ENCODE data around the gene SLC25A13.
"Not testable (repeated sequence)": the region's sequence is repeated elsewhere in the genome, so short reads cannot be mapped to it uniquely, and the experiment has no call there.

The SLC25A13 gene

DNA sequence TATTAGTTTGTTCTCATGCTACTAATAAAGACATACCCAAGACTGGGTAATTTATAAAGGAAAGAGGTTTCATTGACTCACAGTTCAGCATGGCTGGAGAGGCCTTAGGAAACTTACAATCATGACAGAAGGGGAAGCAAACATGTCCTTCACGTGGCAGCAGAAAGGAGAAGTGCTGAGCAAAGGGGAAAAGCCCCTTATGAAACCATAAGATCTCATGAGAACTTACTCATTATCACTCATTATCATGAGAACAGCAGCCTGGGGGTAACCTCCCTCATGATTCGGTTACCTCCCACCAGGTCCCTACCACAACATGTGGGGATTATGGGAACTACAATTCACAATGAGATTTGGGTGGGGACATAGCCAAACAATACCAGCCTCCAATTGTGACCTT is 4.9 kb upstream of the SLC25A13 start:
- DNase-seq (ENCODE audit: low read depth in 2 of 2) = not testable (repeated sequence)

DNA sequence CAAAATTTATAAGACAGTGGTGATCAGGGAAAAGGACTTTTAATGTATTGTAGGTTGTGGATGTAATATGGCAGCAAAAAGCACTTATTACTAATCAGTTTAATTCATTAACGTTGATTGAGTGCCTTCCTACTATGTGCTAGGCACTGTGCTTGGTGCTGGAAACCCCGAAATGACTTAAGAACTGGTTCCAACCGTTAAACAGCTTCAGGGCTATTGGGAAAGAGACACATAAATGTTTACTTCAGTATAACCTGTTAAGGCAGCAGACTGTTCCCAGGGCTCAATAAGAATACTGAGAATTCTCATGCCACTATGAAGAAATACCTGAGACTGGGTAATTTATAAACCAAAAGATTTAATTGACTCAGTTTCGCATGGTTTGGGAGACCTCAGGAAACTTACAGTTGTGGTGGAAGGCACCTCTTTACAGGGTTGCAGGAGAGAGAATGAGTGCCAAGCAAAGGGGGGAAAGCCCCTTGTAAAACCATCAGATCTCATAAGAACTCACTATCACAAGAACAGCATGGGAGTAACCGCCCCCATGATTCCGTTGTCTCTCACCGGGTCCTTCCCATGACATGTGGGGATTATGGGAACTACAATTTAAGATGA is 1.1 kb upstream of the SLC25A13 start:
- no peak for DNase-seq (ENCODE audit: low read depth in 2 of 2)

DNA sequence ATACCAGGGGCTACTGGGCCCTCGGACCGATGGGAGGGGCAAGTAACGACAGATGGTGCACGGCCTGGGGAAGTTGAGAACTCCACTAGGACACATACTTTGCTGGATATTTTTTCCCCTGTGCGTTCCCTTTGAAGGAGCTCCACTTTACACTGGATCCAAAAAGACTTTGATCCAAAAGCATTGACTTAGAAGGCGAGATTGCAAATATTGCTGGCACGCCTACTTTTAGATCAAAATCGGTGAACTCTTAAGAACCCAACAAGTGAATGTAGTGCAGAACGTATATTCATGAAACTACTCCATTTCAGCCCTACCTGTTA is 436 bp upstream of the SLC25A13 start:
- DNase-seq (ENCODE audit: low read depth in 2 of 2) = no peak

DNA sequence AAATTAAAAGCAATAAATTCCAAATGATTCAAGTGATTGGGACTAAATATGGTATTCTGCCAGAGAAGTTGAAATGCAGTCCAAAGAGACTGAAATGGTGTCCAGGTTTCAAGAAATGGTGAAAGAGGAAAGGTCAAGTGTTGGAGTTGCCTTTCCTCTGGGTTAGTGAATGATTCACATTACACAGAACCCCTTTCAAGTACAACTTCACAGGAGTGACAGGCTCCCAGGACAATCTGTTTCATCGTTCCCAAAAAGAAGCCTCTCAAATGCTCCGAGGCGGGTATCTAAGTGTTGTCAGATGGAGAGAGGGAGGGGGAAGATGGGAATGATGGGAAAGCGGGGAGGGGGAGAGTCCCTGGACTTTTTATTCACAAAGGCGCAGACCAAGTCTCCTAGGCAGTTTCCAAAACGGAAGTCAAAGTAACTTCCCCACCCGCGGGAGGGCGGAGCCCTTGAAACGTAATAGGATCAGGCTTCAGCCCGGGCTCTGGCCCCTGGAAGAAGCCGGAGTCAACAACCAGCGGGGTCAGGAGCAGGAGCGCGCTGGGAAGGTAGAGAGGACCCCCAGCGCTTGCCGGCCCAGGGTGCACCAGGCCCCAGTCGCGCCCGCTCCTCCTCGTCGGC is 754 bp downstream of the SLC25A13 start:
- DNase-seq (ENCODE audit: low read depth in 2 of 2) = peak; percentile 16 to 48

DNA sequence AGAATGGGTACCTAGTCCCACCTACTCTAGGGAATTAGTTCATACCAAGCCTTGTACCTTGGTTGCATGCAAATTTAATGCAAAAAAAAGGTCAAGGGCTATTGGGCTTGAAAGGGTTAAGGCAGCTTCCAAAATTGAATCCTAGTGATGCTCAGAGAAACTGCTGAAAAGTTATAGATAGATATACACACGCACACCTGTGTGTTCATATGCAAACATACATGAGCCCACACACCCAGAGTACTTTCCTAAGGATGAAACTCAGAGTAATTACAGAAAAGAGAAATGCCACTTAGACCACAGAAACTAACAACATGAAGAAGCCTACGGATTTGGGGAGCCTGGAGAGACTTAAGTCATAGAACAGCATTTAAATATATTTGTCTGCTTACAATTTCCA is 1.5 kb downstream of the SLC25A13 start:
- no peak for DNase-seq (ENCODE audit: low read depth in 2 of 2)

DNA sequence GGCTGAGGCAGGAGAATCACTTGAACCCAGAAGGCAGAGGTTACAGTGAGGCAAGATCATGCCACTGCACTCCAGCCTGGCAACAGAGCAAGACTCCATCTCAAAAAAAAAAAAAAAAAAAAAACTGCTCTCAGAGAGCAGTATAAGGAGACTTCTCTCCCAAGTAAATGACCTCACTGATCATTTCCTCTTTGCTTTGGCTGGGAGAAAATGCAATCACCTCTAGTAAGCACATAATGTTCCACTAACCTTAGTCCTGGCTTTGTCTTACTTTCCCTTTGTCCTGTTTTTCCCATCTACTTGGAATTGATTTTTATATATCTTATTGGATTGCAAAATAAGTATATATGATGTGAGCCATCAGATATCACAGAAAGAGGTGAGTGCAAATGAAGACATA is 2.5 kb downstream of the SLC25A13 start:
- no peak for DNase-seq (ENCODE audit: low read depth in 2 of 2)

DNA sequence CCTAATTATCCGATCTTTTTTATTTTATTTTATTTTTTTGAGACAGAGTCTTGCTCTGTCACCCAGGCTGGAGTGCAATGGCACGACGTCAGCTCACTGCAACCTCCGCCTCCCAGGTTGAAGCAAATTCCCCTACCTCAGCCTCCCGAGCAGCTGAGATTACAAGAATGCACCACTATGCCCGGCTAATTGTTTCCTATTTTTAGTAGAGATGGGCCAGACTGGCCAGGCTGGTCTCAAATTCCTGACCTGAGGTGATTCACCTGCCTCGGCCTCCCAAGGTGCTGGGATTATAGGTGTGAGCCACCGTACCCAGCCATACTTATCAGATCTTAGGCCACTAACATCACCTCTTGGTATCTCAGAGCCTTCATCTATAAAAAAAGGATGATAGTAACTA is 4.9 kb downstream of the SLC25A13 start:
- no peak for DNase-seq (ENCODE audit: low read depth in 2 of 2)

DNA sequence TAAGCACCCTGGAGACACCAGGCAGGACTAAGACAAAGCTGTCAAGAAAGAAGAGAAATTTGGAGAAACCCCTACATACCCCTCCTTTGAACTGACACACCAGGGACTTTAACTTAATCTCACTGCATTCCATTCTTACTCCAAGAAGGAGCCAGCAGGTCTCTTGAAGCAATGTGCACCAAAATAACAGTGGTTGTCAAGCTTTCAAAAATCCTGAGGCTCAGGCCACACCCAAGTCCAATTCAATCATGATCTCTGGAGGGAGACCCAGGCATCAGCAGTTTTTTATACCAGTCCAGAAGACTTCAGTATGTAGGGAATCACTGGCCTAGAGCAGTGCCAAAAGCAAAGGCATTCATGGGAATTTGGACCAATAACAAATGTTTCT is 6.8 kb downstream of the SLC25A13 start:
- no peak for DNase-seq (ENCODE audit: low read depth in 2 of 2)

DNA sequence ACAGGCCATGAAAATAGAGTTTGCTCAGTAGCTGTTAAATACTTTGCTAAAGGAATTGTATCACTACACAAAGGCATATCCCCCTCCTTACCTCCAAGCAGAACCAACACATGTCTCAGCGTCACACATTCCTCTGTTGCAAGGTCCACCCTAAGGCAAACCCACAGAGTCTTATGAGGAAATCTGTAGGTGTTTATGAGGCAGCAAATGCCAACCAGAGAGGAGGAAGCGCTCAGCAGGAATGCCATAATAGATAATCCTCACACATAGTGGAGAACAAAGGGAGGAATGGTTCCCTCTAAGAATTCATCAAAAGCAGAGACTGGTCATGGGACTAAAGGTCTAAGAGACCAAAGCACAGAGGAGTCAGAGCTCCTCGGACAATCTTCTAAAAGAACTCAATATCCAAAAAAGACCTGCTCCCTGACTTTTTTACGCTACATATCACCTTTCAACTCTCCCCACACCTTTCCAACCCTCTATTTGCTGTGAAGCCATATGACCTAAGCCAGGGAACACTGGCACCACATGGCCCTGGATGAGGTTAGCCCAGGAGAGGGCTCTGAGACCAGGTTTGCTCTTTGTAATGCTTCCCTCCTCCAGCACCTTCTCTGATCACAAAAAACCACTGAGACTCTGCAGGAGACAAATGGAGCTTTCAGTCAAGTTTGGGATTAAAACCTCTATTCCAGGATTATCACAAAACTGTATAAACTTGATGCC is 7.3 kb downstream of the SLC25A13 start:
- DNase-seq (ENCODE audit: low read depth in 2 of 2) = no peak

DNA sequence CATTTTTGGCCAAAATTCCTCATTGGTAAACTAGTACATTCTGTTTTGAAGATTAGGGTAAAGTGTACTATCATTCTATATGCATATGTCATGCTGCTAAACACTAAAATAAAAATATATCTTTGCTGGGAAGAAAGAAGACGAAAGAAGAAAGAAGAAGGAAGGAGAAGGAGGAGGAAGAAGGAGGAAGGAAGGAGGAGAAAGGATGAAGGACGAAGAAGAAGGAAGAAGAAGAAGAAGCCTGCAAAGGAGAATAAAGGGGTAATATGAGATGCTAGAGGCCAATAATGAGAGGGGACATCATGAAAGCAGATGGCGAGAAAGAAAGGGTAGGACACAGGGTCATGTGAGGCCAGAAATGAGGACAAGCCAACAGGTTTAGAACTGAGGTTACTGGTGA is 8.0 kb downstream of the SLC25A13 start:
- DNase-seq (ENCODE audit: low read depth in 2 of 2) = no peak

DNA sequence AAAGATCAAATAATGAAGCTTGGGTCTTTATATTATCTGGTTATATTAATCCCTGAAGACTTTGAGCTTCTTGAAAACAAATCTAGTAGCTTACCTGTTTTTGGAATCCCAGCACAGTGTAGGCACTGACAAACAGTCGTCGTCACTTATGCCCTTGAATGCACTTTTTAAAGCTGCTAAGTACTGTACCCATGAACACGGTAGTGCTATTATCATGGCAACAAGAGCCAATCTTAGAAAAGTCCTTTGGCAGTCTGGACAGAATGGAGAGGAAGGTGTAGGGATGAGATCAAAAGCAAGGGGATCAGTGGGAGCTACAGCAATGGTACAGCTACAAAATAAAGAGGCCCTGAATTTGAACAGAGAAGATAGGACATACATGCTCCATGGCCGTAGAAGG is 9.4 kb downstream of the SLC25A13 start:
- DNase-seq (ENCODE audit: low read depth in 2 of 2) = no peak

DNA sequence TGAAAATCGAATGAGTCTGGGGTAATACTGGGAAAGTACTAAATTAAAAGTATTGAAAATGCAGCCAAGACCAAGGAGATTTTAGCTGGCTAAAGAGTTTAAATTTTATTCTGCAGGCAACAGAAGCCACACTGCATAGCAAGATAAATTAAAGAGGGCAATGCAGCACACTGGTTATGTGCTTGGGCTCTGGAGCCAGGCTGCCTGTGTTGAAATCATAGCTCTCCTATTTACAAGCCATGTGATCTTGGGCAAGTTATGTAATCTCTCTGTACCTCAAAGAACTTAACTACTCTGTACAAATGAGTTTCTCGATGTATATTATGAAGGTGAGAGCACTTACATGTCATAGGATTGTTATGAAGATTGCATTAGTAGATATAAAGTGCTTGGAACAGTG is 9.9 kb downstream of the SLC25A13 start:
- no peak for DNase-seq (ENCODE audit: low read depth in 2 of 2)

DNA sequence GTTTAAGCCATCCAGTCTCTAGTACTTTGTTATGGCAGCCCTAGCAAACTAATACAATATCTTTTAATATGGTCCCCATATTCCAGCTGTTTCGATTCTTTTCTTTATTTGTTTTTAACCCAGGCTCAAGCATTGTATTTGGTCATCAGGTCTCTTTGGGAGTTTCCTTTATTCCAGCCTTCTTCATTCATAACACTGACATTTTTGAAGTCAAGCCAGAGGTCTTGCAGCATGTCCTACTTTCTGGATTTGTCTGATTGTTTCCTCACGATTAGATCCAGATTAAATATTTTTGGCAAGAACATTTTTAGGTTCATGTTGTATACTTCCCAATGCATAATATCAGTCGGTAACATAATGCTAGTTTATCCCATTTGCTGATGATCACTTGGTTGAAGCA is 11.8 kb downstream of the SLC25A13 start:
- DNase-seq (ENCODE audit: low read depth in 2 of 2) = no peak

DNA sequence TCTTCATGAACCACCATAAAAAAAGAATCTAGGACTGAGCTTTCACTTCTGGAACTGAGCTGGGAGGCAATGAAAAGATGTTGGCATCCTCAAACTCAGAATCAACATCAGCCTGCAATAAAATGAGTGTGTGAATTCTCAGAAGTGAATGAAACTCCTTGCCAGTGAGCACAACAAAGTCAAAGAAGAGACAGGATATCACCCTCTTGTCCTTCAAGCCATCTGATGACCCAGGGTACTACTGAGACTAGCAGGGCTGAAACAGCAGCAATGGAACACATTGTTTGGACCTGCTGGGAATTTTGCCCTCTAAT is 13.0 kb downstream of the SLC25A13 start:
- DNase-seq (ENCODE audit: low read depth in 2 of 2) = no peak

DNA sequence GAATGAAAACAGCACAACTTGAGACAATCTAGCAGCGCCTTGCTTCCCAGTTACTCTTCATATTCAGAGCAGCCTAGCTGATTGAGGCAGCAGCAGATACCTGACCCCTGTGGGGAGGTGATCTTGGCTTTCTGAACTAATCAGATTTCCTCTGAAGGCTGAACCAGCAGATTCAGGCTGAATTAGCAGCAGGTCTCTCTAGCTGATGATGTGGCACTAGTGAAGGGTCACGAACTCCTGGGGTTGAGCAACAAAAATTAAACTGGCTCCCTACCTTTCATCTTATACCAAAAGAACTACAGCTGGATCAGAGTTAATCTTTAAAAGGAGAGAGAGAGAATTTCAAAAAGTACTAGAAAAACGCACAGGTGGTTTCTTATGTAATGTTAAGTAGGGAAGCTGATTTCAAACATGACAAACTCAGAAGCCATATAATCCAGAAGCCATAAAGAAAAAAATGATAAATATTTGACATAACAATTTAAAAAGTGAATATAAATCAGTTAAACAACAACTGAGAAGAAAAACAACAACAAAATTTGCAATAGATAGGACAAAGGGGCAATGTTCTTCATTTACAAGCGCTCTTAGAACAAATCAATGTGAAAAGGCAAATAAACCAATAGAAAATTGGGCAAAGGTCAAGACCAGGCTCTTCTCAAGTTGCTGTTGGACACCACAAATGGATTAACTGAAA is 13.5 kb downstream of the SLC25A13 start:
- no peak for DNase-seq (ENCODE audit: low read depth in 2 of 2)

DNA sequence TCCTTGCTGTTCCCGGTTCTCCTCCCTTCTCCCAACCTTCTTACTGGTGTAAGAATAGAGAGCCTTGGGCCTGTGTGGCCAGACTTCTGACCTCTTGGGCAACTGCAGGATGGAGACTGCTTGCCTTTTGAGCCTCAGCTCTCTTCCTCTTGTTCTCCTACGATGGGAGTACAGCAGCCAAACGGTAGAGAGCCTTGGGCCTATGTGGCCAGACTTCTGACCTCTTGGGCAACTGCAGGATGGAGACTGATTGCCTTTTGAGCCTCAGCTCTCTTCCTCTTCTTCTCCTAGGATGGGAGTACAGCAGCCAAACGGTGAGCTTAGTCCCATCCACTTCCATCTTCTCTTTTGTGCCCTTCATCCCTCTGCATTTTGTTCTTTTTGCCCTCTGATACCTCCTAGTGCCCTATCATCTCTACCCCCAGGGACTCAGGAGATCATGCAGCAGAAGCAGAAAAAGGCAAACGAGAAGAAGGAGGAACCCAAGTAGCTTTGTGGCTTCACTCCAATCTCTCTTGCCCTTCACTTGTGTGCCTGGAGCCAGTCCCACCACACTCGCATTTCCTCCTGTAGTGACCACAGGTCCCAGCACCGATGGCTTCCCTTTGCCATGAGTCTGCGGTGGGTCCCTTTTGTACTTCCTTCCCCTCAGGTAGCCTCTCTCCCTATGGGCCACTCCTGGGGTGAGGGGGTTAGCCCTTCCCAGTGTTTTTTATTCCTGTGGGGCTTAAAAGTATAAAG is 15.3 kb downstream of the SLC25A13 start:
- DNase-seq (ENCODE audit: low read depth in 2 of 2) = no peak

DNA sequence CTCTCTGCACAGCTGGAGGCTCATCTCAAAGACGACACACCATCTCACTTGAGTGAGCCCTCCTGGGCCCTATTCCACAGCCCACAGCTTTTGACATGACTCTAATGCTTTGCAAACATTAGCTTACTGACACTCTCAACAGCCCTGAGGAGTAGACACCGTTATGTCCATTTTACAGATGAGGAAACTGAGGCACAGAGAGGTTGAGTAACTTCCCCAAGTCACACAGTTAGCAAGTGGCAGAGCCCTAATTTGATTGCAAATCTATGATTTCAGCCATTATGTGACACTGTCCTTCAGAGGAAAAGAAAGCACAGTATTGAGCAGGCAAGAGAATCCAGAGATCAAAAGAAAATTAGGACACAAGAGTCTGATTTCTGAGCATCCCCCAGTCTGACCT is 16.0 kb downstream of the SLC25A13 start:
- no peak for DNase-seq (ENCODE audit: low read depth in 2 of 2)

DNA sequence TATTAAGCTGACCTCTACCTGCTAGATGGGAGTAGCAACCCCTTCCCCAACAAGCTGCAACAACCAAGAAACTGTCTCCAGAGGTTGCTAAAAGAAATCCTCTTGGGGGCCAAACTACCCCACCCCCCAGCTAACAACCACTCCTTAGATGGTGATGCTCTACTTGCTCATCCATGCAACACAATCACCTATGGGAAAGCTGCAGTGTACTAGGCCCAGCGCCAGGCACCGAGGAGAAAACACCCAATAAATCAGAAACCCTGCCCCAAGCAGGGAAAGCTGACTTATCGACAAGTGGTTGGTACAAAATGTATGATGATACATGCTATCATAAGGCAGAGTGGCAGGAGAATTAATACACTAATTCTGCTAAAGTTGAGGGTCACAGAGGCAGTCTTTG is 17.3 kb downstream of the SLC25A13 start:
- no peak for DNase-seq (ENCODE audit: low read depth in 2 of 2)

DNA sequence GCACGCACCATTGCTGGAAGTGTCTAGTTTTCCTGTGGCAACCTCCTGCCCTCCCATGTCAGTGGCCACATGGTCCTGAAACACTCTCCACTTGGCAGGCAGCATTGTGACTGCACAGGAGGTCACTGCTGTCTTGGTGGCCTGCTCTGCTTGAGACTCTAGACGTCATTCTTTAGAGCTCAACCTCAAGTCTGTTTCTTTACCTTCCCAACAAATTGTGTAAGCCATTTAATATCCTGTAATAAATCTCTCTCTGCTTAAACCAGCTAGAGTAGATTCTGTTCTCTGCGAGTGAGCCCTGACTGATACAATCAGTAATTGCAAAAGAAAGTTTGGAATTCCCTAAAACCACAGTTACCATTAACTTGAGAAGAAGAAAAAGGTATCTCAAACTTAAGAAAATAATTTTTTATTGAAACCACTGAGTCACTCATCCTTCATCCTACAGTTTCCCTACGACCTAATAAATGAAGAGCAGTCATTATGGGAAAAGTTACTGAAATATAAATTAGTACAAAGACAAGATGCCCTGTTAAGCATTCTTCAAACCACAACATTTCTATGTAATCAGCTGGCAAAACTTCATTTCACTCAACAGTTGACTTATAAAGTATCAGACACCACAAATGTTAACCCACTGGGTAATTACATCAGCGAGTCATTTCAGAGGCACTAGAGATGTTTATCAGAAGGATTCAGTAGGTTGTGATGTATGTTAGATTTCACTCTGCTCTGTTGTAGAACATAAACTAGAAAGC is 18.0 kb downstream of the SLC25A13 start:
- DNase-seq (ENCODE audit: low read depth in 2 of 2) = no peak

DNA sequence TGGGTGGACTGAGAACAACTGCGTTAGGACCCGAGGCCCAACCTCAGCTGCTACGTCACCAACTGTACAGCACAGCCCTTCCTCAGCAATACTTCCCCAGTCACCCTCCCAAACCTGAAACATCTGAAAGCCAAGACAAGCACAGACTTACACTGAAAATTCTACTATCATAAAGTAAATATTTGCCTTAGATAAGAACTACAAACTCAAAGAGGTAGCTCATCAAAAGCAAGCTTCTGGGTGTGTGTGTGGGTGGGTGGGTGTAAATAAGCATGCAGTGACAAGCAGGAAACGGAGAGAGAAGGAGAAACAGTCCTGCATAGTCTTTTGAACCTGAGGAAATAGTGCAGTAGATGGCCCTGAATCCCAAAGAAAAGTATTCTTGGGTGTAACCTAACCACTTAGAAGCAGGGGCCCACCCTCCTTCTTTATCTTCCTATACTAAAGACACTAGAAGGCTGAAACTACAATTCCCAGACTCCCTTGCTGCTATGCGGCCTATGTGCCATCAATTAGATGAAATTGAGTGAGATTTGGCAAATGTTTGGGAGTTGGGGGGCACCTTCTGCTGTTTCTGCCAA is 18.7 kb downstream of the SLC25A13 start:
- no peak for DNase-seq (ENCODE audit: low read depth in 2 of 2)

DNA sequence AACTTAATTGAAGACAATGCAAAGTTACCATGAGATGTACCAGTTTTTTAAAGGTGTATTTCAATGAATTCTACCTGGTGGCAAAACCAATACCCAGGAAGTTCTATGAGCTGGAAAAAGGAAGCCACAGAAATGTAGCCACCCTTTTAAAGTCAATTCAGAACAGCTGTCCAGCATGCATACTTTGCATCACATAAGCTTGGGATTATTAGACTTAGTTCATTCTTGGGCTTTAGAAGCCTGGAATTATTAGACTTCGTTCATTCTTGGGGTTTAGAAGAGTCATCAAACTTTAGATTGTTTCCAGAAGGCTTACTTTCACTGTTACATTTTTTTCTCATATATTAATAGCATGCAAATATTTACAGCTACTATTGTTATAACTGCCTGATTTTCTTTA is 20.9 kb downstream of the SLC25A13 start:
- no peak for DNase-seq (ENCODE audit: low read depth in 2 of 2)

Measured in stimulated activated CD4-positive, alpha-beta T cell treated with anti-CD3 and anti-CD28 coated beads, Interleukin-1b, Interleukin-23, amount 100 ng/mL, for 4 hours (primary cell).